HG03196 (cell line): Measurements from ENCODE around the gene SLC10A4.

Experiments used
- ATAC-seq: cut with Tn5 transposase; IDR thresholded peaks from one replicate; pipeline ENCODE4 v1.9.1; 2021; ENCODE audit not compliant: unreplicated experiment

The SLC10A4 gene

DNA sequence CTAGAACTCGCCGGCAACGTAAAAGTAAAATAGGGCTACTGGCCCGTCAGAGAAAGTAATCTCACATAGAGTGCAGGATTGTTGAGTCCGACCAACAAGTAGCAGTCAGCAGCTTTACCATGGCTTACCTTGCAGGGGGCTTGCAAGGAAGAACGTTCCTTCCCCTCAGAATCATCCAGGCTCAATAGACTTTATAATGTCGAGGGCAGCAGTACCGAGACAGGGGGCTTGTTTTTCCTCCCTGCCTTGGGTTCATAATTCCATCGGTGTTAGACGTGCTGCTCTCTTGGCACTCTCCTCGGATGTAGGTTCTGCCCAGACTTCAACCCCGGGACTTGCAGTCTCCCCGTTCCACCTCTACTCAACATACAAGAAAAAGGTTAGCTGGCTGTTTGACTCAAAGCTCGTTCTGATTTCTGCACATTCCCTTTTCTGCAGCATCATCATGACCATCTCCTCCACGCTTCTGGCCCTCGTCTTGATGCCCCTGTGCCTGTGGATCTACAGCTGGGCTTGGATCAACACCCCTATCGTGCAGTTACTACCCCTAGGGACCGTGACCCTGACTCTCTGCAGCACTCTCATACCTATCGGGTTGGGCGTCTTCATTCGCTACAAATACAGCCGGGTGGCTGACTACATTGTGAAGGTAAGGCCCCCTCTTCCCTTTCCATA, 1.5 kb downstream of the SLC10A4 start:
- ATAC-seq: no peak

DNA sequence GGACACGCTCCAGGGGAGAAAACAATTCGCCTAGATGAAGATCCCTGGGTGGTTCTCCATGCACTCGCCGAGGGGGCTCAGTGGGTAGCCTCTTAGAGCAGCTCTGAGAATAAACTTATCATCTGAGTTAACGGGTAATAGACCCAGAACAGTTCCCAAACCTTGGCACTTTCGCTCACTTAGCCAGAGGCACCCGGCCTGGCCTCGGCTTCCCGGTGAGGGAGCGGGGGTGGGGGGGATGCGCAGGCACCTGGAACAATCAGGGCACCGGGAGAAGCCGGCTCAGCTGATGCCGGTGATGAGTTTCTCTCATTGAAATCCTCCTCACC, 6.5 kb downstream of the SLC10A4 start:
- no peak for ATAC-seq

DNA sequence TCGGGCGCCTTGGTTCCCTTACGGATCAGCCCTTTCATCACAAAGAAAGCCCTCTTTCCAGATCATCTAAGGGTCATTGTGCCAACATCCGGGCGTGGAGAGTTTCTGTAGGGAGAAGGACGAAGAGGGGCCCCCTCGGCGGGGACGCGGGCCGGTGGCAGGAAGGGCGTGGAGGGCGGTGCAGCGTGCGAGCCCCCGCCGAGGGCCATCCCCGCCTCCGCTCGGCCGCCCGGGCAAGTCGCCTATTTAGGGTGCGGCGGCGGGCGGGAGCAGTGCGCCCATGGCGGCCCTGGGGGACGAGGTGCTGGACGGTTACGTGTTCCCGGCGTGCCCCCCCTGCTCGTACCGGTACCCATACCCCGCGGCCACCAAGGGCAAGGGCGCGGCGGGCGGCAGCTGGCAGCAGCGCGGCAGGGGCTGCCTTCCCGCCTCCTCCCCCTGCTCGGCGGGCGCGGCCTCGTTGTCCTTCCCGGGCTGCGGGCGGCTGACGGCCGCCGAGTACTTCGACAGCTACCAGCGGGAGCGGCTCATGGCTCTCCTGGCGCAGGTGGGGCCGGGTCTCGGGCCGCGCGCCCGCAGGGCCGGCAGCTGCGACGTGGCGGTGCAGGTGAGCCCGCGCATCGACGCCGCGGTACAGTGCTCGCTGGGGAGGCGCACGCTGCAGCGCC, 7.0 kb downstream of the SLC10A4 start, which contains the start of gene ZAR1:
Gene ZAR1 (plus strand): TSS at position 241 of the 668 bp plus-strand sequence. CDS start 40 bp downstream, at position 281.
- no peak for ATAC-seq

GRCh38 chr4:48490680-48491513, 7.8 kb downstream of the SLC10A4 start:
- ATAC-seq: no peak

GRCh38 chr4:48491514-48492176, 8.5 kb downstream of the SLC10A4 start:
- no peak for ATAC-seq

DNA sequence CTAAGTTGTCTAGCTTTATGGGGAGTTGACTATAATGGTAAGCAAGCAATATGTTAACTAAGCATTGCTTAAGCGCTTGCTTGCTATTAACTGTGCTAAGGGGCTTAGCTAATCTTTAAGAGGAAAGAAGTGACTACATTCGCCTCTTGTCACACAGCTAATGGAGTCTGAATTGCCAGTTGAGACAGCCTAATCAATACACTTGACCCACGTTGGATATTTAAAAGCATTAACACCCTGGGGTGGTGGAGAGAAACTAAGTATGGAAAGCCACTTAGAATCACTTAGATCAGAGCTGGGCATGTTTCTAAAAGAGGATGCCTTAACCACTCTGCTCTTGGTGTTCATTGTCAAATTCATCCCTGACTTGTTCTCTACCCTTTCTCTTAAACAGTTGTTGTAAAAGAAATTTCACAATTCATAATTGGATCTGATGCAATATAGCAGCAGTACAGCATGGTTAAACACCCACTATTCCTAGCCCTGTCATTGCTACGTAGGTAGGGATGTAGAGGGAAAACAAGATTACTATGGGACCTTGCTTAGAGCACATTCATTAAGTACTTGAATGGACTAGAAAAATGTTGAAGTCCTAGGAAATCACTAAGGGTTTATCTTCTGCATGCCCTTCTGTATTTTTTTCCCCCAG, 10.4 kb downstream of the SLC10A4 start:
- ATAC-seq: no peak

DNA sequence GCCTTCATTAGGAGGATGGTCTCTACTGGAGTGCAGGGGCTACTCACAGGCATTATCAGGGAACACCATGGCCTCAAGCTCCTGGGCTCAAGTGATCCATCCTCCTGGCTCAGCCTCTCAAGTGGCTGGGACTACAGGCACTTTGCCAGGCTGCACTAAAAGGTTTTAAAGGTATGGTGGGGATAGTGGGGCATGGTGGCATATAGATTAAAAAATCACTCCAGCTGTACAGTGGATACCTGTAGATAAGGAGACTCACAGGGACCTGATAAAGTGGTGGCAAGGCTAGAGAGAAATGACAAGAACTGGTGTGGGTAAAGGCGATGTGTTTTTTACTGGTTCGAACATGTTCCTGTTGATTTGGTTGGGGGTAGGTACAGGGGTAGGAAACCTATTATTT, 12.8 kb downstream of the SLC10A4 start:
- no peak for ATAC-seq

DNA sequence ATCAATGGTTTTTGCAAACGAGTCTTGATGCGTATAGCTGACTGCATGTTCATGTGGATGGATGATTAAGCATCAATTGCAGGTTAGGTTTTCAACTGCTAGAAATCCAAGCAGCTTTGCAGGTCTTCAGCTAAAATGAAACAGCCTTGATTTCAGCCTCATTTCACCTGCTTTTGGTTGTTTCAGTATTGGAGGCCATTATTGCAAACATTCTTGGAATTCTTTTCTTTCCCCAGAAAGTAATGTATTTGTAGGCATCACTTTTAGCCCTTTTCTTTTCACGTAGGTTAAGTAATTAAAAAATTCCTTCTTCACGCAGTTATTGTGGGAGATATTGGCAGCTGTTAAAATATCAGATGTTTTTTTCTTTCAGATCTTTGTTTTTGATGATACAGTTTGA, 15.8 kb downstream of the SLC10A4 start:
- no peak for ATAC-seq

- peak; percentile 75 for ATAC-seq
Observed at GRCh38 chr4:48499551-48500066, 16.5 kb downstream of the SLC10A4 start.

GRCh38 chr4:48503233-48504025, 20.3 kb downstream of the SLC10A4 start:
- no peak for ATAC-seq

DNA sequence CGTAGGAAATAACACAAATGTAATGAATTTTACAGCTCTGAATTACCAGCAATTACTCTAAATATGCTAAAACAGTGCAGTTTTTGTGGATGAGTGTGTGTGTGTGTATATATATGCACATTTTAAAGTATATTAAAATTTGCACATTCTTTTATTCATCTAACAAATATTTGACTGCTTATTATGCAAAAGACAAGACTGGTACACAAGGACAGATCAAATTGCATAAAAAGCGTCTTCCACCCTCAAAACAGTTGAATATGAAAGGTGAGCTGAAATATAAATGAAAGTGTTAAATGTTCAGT, 20.8 kb downstream of the SLC10A4 start:
- ATAC-seq: no peak

DNA sequence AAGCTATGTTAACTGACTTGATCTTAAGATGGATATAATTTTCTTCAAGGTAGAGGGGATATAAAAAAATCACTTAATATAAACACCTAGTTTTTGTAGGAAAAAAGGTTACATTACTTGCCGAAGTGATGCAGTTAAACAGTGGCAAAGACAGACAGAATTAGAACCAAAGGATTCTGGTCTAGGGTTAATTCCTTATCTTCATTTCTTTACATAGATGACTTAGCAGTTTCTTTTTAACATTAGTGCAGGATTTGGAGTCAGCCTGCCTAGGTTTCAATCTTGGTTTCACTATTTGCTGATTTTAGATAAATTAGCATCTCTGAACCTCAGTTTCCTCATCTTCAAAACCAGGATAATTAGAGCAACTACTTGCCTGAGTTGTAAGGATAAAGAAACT, 21.2 kb downstream of the SLC10A4 start:
- ATAC-seq: no peak

DNA sequence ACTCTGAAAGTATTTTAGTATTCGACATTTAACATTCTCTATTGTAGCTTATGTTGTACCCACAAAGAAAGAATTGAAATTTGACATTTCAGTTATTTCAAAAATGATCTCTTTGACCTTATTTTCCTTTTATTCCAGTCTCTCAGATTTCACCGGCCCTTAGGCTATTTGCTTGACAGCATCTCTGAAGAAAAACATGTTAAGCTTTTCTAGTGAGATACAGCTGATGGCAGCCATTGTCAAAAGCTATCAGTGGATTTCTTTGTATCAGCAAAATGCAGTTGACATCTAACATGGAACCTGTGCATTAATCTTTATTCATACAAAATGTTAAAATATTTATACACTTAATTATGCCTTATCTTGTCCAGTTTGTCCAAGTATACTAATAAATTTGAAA, 23.6 kb downstream of the SLC10A4 start:
- ATAC-seq: no peak

GRCh38 chr4:48509543-48509942, 26.4 kb downstream of the SLC10A4 start:
- no peak for ATAC-seq

DNA sequence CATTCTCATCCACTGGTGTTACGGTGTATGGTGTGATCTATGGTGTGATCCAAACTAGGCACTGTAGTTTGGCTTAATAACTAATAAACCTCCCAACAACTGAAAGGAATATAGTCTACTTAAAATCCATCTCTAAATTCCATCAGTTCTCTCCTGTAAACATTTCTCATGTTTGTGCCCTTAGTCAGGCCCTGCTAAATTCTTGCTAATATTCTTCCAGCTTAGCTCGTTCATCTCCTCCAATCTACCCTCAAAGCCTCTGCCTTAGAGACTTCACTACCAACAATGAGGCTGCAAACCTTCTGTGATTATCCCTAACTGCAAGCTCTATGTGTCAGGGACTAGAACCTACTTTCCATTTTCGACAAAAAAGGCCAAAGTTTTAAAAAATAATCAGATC, 35.0 kb downstream of the SLC10A4 start:
- no peak for ATAC-seq

- ATAC-seq: no peak
Observed at GRCh38 chr4:48526406-48526805, 43.3 kb downstream of the SLC10A4 start.

- ATAC-seq: no peak
Observed at GRCh38 chr4:48538358-48538757, 55.2 kb downstream of the SLC10A4 start.
